CD14-positive monocyte (primary cell): ENCODE results near the gene TKT. TPM values are rescaled to one million over a fixed set of nuclear protein-coding genes. Genes with fewer than 3 reads are reported as not detected.

ENCODE experiments used
- DNase-seq, 3 donors: peaks; one replicate each; pipeline ENCODE4 v3.0.0-alpha.2; 2011 to 2022
- H2AFZ ChIP-seq: 2 replicates; pipeline ENCODE4 v1.6.0; 2012; ENCODE audit warnings: mild to moderate bottlenecking, low read depth, low read length, inconsistent platforms; ENCODE audit not compliant: insufficient read depth, poor library complexity, severe bottlenecking
- H3K27ac ChIP-seq, 2 donors: 1 replicate in 1 of 2; 2 replicates in 1 of 2; pipeline ENCODE4 v1.5.1; 2012 to 2013; ENCODE audit warnings: low read length in 2 of 2, control low read depth in 1 of 2, inconsistent platforms in 1 of 2, low read depth in 1 of 2, mild to moderate bottlenecking in 1 of 2
- H3K27me3 ChIP-seq, 2 donors: one replicate each; pipeline versions ENCODE4 v1.6.0 to v1.6.1; 2011 to 2013; ENCODE audit warnings: low read length in 2 of 2; ENCODE audit not compliant: control insufficient read depth in 2 of 2, insufficient read depth in 2 of 2
- H3K36me3 ChIP-seq, 2 donors: replicated peaks in 1 of 2; 1 replicate in 1 of 2; 2 replicates in 1 of 2; pipeline versions ENCODE4 v1.5.1 to v1.6.1; 2012 to 2013; ENCODE audit warnings: low read length in 2 of 2, control low read depth in 1 of 2, inconsistent platforms in 1 of 2, mild to moderate bottlenecking in 1 of 2; ENCODE audit not compliant: insufficient read depth in 2 of 2, control insufficient read depth in 1 of 2
- H3K4me1 ChIP-seq, 2 donors: 1 replicate in 1 of 2; 2 replicates in 1 of 2; pipeline versions ENCODE4 v1.5.1 to v1.6.1; 2012 to 2013; ENCODE audit warnings: low read length in 2 of 2, control low read depth in 1 of 2, inconsistent platforms in 1 of 2, mild to moderate bottlenecking in 1 of 2, moderate library complexity in 1 of 2; ENCODE audit not compliant: insufficient read depth in 2 of 2, control insufficient read depth in 1 of 2
- H3K4me2 ChIP-seq: replicated peaks from 2 replicates; pipeline ENCODE3; 2012; ENCODE audit warnings: low read length, moderate library complexity, mild to moderate bottlenecking; ENCODE audit not compliant: poor library complexity, severe bottlenecking; ENCODE audit errors: extremely low read depth
- H3K4me3 ChIP-seq, 3 experiments: fragments of 200-600 bp in 1 of 3; sonication (generic) in 1 of 3; replicated peaks in 1 of 3; 1 replicate in 2 of 3; 2 replicates in 1 of 3; pipeline ENCODE4 v1.5.1; 2011 to 2013; ENCODE audit warnings: low read length in 3 of 3, mild to moderate bottlenecking in 3 of 3, control low read depth in 2 of 3, low read depth in 2 of 3, inconsistent platforms in 1 of 3, moderate library complexity in 1 of 3
- H3K79me2 ChIP-seq: 2 replicates; pipeline ENCODE4 v1.6.0; 2012; ENCODE audit warnings: mild to moderate bottlenecking, control low read depth, inconsistent platforms, low read length, moderate library complexity; ENCODE audit not compliant: insufficient read depth
- H3K9ac ChIP-seq: 2 replicates; pipeline ENCODE4 v1.6.0; 2017; ENCODE audit warnings: low read length, mild to moderate bottlenecking; ENCODE audit not compliant: insufficient read depth, poor library complexity, severe bottlenecking
- H3K9me3 ChIP-seq, 2 donors: replicated peaks in 1 of 2; 1 replicate in 1 of 2; 2 replicates in 1 of 2; pipeline versions ENCODE4 v1.5.1 to v1.6.1; 2012 to 2013; ENCODE audit warnings: low read length in 2 of 2, control low read depth in 1 of 2; ENCODE audit not compliant: control insufficient read depth in 1 of 2, insufficient read depth in 1 of 2
- H4K20me1 ChIP-seq: 2 replicates; pipeline ENCODE4 v1.6.0; 2012; ENCODE audit warnings: mild to moderate bottlenecking, low read length, control low read depth, moderate library complexity; ENCODE audit not compliant: insufficient read depth
- H3K27ac Mint-ChIP-seq, 7 donors: one replicate each; pipeline ENCODE4 v1.8.0; 2020; ENCODE audit warnings: mild to moderate bottlenecking in 7 of 7, mixed read lengths in 7 of 7, moderate library complexity in 6 of 7, inconsistent platforms in 2 of 7
- H3K27me3 Mint-ChIP-seq, 3 donors: one replicate each; pipeline ENCODE4 v1.8.0; 2021 to 2022; ENCODE audit warnings: low read depth in 3 of 3, mild to moderate bottlenecking in 3 of 3, mixed read lengths in 3 of 3, moderate library complexity in 3 of 3, inconsistent platforms in 1 of 3
- H3K36me3 Mint-ChIP-seq, 2 donors: one replicate each; pipeline ENCODE4 v1.8.0; 2020; ENCODE audit warnings: mixed read lengths in 2 of 2, inconsistent platforms in 1 of 2, mild to moderate bottlenecking in 1 of 2
- H3K4me1 Mint-ChIP-seq: one replicate; pipeline ENCODE4 v1.8.0; 2020; ENCODE audit warnings: mild to moderate bottlenecking, mixed read lengths
- H3K4me3 Mint-ChIP-seq, 2 donors: one replicate each; pipeline ENCODE4 v1.8.0; 2020; ENCODE audit warnings: mild to moderate bottlenecking in 2 of 2, mixed read lengths in 2 of 2, moderate library complexity in 1 of 2
- H3K9me3 Mint-ChIP-seq, 7 donors: one replicate each; pipeline ENCODE4 v1.8.0; 2020 to 2022; ENCODE audit warnings: mixed read lengths in 7 of 7, mild to moderate bottlenecking in 6 of 7, moderate library complexity in 6 of 7, inconsistent platforms in 2 of 7
- CTCF ChIP-seq: fragments of 200-600 bp; IDR thresholded peaks from one replicate; pipeline ENCODE4 v1.8.0; 2022; ENCODE audit warnings: antibody characterized with exemption, mild to moderate bottlenecking
- WGBS: methylation state at CpG from one replicate; pipeline ENCODE4 v1.1.5; 2013; ENCODE audit warnings: missing lambda C conversion rate; ENCODE audit not compliant: insufficient coverage; 5-methylcytosine and 5-hydroxymethylcytosine counted together
- intact Hi-C, 2 donors: fragments of 100-400 bp; cut with micrococcal nuclease; formaldehyde crosslinking; loops; one replicate each; pipeline versions ENCODE4 v1.15.0 to v1.15.1; 2023
- polyA plus RNA-seq, 3 donors: library from polyadenylated mRNA; depleted of rRNA in 1 of 3; unstranded in 2 of 3; stranded (reverse) in 1 of 3; fragments of 300-500 nt in 2 of 3; fragments of >200 nt in 1 of 3; fragmentation: Illumina TruSeq in 2 of 3; gene quantifications; 1 replicate in 2 of 3; 2 replicates in 1 of 3; pipeline ENCODE4 v1.2.3, GENCODE V29; 2012 to 2021

TKT gene
- polyA plus RNA-seq, 3 donors: 496 to 582 (median 562) TPM

DNA sequence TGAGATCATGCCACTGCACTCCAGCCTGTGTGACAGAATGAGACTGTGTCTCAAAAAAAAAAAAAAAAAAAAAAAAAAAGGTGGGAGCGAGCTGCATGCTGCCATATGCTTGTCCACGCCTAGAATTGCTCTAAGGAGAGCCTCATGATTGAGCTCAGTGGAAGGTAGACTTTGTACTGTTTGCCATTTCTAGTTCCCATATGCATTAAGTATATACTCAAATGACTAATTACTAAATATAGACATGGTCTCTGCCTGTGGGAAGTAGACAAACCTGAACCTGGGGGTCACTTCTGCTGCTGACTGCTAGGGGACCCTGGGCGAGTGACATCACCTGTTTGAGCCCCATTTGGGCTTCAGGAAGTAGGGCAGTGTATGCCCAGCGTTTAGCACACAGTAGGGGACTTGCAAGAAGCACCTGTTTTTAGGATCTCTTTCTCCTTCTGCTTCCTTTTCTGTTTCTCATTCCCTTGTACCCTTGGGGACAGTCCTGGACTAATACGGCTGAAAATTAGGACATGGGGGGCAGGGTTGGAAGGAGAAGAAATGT lies 67.6 kb downstream of the TKT start:
- DNase-seq: no peak
- no peak overlapping the region for H3K4me3 Mint-ChIP-seq
- H3K4me2 ChIP-seq: no peak overlapping the region
- no peak overlapping the region for H3K9ac ChIP-seq
- peaks cover 11% of the 10 kb centered on the region for H3K4me1 Mint-ChIP-seq
- peak overlapping the region in 1 of 2 donors; percentile 52 for H3K27ac ChIP-seq
- peaks cover 94 to 100% of the 10 kb centered on the region in 2 donors for H3K36me3 ChIP-seq
- no peaks in the 10 kb centered on the region for H3K27me3 ChIP-seq
- peaks cover 85 to 96% of the 10 kb centered on the region in 2 donors for H3K36me3 Mint-ChIP-seq
- peaks cover 0 to 3% of the 10 kb centered on the region in 2 donors for H3K4me1 ChIP-seq
- WGBS: 100% methylated on average over 1 of the region's 5 CpGs
- no peaks in the 10 kb centered on the region for H3K9me3 Mint-ChIP-seq
- H3K4me3 ChIP-seq: no peak overlapping the region
- H3K27ac Mint-ChIP-seq: peak overlapping the region in 2 of 7 donors; percentile 22 to 59
- H4K20me1 ChIP-seq: peaks cover 98% of the 10 kb centered on the region
- TF ChIP-seq CTCF: no peak
- H3K9me3 ChIP-seq: no peaks in the 10 kb centered on the region
- intact Hi-C loops: no loop called here
- no peak overlapping the region for H2AFZ ChIP-seq
- H3K79me2 ChIP-seq: peaks cover 61% of the 10 kb centered on the region
- H3K27me3 Mint-ChIP-seq: peaks cover 0 to under 1% (median 0%) of the 10 kb centered on the region in 3 donors

DNA sequence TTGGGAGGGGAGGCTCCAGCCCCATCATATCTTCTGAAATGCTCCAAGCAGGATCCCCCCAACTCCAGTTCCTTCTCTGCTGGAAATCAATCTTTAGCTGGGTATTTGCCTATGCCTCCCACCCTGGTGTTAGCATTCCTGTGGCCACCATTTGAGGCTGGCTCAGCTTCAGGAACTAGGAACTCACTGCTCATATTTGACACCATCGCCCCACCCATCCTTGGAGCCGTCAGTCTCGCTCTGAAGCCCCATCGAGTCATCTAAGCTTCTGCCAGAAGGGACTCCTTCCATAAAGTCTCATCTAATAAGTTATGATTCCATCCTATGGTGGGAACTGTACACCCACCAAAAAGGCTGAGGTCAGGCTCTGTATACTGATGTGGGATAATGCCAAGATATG lies 68.4 kb downstream of the TKT start:
- Histone ChIP-seq H3K4me2 (no peak overlapping the region), H3K9ac (no peak overlapping the region), H3K4me1 (peaks cover 0 to 3% of the 10 kb centered on the region in 2 donors), H3K9me3 (no peaks in the 10 kb centered on the region), H3K4me3 (no peak overlapping the region), H2AFZ (no peak overlapping the region), H3K27ac (no peak overlapping the region), H3K79me2 (peaks cover 68% of the 10 kb centered on the region), H4K20me1 (peaks cover 98% of the 10 kb centered on the region), H3K36me3 (peaks cover 95 to 100% of the 10 kb centered on the region in 2 donors), H3K27me3 (no peaks in the 10 kb centered on the region)
- Mint-ChIP-seq H3K4me3 (no peak overlapping the region), H3K9me3 (no peaks in the 10 kb centered on the region), H3K27me3 (no peaks in the 10 kb centered on the region), H3K36me3 (peaks cover 87 to 96% of the 10 kb centered on the region in 2 donors), H3K4me1 (peaks cover 11% of the 10 kb centered on the region), H3K27ac (peak overlapping the region in 3 of 7 donors; percentile 23 to 46 (median 41))
- TF ChIP-seq CTCF: no peak
- intact Hi-C loops: no loop called here
- DNase-seq: no peak
- 80% methylated on average over 2 of the region's 4 CpGs for WGBS
